GM21528 (cell line): ENCODE data around the gene ENOX2.
"Not testable (repeated sequence)": the region's sequence is repeated elsewhere in the genome, so short reads cannot be mapped to it uniquely, and the experiment has no call there.

Experiments
- ATAC-seq: cut with Tn5 transposase; IDR thresholded peaks from one replicate; pipeline ENCODE4 v1.9.1; 2021; ENCODE audit warnings: mild to moderate bottlenecking, moderate library complexity; ENCODE audit not compliant: unreplicated experiment, low FRiP score

Gene ENOX2

DNA sequence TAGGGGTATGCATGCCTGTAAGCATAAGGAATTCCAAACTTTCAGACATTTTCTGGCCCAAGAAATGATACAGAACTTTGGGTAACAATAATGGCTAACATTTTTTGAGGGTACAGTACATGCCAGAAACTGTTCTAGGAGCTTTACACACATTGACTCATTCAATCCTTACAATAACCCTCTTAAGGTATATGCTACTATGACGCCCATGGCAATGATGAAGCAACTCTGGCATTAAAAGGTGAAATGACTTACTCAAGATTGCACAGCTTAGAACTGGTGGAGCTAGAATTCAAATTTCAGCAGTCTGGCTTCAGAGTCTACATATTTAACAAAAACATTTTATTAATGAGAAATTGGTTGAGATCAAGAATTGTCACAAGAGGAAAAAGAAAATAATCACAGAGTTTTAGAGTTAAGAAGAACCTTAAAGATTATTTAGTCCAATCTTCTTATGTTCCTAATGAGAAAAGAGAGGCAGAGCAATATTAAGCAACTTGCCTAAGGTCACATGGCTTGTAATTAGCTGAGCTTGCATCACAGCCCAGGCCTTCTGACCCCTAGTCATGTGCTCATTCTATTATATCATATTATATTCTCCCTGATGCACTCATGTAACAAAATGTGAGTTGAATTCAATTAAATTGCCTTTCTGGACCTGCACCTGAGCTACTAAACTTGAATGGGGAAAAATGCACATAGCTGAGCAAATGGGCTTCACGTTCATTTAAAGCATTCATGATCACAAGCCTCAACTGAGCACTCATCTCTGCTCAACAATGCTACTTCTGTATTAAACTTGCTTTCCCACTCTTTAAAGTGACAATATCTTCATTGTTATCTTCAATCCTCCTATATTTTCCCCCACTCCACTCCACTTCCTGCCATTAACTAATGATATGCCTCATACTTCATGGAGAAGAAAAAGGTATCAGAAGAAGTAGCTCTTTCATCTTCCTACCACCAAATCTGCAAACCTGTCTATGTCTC lies 73.2 kb downstream of the ENOX2 start:
- no peak for ATAC-seq

DNA sequence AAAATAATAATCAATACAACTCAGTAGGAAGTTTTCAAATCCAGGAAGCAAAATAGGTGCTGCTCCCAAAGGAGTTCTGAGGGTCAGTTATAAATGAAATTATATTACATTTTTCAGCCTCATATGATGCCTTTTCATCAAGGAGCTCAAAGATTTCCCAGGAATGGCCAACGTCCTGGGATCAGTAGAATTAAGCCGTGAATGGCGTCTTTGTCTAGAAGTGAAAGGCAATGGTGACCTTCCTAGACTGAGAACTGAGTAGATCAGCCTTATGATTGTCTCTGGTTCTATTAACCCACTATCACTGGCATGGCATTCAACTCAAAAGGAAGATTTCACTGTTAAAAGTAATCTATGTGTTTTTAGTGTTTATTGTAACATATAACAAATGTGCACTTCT lies 74.4 kb downstream of the ENOX2 start:
- no peak for ATAC-seq

DNA sequence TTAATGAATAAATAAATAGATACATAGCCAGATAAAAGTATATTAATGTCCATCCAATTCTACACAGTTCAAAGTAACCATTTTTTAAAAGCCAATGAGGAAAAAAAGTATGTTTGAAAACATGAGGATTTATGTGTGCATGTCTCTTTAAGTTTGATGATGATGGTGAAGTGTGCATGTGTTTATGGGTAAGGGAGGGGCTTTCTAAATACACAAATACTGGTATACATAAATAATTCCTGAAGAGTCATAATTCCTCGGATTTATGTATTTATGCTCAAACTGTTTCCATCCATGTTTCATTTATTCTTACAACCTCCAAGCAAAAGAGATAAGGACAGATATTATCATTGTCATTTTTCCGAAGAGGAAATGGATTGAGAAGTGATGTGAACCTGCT lies 75.4 kb downstream of the ENOX2 start:
- no peak for ATAC-seq

DNA sequence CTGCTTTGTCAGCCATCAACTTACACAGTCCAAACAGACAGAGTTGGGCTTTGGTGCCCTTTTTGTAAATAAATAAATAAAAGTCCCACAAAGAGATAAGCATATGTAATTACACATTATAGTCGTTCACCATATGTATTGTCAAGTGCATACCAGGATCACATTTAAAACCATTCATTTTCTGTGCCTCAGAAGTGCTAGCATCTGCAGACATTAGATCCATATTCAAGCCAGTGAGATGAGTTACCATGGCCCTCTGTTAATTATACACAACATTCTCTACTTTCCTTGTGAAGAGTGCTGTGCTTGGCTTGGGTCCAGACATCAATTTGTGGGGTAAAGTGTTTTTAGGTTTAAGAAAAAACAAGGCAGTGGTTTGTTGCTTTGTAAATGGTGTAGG lies 76.8 kb downstream of the ENOX2 start:
- no peak for ATAC-seq

DNA sequence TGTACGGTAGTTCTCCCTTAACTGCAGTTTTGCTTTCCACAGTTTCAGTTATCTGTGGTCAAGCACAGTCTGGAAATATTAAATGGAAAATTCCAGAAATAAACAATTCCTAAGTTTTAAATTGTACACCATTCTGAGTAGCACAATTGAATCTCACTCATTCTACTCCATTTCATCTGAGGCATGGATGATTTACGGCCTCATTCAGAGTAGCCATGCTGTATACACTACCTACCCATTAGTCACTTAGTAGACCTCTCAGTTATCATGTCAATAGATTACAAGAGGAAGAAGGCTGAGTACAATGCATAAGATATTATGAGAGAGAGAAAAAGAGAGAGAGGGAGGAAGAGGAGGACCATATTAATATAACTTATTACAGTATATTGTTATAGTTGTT lies 77.5 kb downstream of the ENOX2 start:
- no peak for ATAC-seq

DNA sequence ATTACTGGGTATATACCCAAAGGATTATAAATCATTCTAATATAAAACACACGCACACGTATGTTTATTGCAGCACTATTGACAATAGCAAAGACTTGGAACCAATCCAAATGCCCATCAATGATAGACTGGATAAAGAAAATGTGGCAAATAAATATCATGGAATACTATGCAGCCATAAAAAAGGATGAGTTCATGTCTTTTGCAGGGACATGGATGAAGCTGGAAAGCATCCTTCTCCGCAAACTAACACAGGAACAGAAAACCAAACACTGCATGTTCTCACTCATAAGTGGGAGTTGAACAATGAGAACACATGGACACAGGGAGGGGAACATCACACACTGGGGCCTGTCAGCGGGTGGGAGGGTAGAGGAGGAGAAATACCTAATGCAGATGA lies 83.6 kb downstream of the ENOX2 start:
- not testable (repeated sequence) for ATAC-seq

DNA sequence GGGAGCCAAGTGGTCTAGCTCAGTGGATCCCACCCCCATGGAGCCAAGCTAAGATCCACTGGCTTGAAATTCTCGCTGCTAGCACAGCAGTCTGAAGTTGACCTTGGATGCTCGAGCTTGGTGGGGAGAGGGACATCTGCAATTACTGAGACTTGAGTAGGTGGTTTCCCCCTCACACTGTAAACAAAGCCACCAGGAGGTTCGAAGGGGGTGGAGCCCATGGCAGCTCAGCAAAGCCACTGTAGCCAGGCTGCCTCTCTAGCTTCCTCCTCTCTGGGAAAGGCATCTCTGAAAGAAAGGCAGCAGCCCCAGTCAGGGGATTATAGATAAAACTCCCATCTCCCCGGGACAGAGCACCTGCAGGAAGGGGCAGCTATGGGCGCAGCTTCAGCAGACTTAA lies 89.1 kb downstream of the ENOX2 start:
- ATAC-seq, result not testable (repeated sequence)

DNA sequence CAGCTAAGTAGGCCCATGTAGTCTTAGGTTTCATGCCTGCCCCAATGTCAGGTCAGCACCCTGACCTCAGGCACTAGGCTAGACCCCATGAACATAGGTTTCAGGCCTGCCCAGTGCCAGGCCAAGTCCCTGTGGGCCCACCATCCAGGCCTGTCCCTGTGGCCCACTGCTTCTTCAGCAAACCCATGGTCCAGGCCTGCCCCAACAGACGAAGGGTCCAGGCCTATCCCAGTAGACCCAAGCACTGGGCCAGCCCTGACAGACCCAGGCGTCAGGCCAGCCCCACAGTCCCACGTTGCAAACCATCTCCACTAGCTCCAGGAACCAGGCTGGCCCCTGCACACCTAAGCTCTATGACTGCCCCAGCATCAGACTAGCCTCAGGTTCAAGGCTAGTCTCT lies 92.4 kb downstream of the ENOX2 start:
- no peak for ATAC-seq

DNA sequence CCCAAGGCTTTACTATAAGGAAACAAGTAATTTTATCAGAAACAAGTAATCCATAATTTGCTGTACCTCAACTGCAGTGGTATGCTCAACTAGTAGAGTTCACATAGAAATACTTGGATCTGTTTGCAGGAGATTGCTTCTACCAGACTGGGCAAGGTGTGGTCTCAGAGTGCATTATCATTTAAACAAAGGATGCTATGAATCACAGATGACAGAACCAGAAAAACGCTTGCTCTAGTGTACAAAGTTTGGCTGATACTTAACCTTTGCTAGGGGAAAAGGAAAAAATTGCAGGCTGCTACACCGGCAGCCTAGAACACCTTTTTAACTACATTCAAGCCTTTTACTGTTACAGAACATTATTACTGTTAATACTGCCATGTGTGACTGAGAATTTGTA lies 97.1 kb downstream of the ENOX2 start:
- no peak for ATAC-seq

DNA sequence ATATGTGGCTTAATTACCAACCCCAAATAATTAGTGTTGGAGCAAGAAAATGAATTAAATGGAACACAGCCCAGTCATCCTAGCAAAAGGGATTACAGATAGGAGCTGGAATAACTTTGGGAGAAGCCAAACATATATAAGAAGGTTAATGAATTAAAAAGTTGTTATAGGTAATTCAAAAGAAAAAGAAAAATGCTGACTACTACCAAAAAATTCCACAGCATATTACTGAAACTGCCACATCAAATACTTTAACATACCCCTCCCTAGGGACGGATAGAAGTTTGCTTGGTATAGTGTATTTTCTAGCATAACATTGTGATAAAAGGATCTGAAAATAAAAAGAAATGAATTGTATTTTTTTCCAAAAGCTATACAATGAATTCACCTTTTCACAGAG lies 99.5 kb downstream of the ENOX2 start:
- no peak for ATAC-seq

DNA sequence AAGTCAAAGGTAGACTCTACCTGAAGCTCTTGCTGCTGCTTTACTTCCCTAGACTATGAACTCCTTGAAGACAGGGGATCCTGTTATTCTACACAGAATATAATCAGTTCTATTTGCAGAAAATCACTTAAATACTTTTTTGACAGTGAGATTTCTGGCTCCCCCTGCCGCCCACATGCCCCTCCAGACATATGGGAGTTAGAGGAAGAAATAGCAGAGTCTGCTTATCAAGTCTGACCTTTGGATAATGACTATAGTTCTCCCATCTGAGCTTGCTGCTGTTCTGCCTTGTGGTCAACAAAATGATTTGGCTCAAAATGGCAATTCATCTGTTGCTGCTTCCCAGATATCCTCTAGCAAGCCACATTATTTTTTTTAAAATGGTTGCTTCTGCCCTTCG lies 101.1 kb downstream of the ENOX2 start:
- ATAC-seq, result no peak

DNA sequence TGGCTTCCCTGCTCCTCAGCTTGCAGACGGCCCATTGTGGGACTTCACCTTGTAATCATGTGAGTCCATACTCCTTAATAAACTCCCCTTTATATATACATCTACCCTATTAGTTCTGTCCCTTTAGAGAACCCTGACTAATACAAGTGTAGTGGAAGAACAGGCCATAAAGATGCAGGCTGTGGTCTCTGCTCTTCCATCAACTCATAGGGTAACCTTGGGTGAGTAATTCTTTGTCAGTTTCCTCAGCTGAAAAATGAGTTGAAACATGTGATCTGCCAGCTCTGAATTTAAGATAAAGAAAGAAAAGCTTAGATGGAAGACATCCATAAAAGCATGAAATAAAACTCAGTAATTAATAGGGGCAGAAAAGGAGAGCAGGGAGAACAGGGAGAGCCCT lies 103.6 kb downstream of the ENOX2 start:
- no peak for ATAC-seq

DNA sequence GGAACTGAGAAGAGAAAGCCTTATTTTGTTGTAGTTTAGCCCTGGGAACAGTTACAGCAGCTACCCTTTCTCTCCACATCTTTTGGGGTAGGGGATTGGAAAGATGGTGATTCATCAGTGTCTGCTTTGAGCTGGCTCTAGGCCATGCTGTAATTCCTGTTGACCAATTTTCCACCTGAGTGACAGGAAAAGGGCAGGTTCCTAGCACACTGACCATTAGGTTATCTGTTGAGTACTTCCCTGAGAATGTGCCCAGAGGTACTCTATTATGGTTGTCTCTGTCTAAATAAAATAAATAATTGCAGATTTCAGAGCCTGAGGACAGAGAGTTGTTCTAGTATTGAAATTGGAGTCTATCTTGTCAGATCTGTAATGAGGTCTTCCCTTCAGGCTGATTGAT lies 109.0 kb downstream of the ENOX2 start:
- no peak for ATAC-seq

DNA sequence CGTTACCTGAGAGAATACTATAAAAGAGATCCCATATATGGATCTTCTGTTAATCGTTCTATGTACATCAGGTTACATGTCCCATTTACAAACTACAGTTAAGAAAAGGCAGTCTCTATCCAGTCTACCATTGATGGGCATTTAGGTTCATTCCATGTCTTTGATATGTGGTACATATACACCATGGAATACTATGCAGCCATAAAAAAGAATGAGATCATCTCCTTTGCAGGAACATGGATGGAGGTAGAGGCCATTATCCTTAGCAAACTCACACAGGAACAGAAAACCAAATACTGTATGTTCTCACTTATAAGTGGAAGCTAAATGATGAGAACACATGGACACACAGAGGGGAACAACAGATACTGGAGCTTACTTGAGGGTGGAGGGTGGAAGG lies 111.1 kb downstream of the ENOX2 start:
- not testable (repeated sequence) for ATAC-seq

DNA sequence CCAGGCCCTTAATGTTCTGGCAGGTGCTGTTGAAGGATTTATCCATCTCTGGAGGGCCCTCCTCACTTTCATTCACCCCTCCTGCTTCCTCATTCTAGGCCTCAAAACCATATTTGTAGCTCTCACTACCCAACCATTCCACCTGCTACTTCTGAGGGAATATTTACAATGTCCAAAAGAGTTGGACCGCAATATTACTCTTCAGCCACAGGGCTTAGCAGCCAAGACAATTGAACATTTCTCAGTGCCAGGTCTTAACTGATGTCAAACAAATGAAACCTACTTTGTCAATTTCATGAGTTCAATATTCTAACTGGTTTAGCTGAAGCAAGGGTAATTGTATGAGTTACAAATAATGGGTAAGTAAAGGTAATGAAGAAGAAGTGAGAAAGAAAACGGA lies 113.2 kb downstream of the ENOX2 start:
- ATAC-seq, result no peak

DNA sequence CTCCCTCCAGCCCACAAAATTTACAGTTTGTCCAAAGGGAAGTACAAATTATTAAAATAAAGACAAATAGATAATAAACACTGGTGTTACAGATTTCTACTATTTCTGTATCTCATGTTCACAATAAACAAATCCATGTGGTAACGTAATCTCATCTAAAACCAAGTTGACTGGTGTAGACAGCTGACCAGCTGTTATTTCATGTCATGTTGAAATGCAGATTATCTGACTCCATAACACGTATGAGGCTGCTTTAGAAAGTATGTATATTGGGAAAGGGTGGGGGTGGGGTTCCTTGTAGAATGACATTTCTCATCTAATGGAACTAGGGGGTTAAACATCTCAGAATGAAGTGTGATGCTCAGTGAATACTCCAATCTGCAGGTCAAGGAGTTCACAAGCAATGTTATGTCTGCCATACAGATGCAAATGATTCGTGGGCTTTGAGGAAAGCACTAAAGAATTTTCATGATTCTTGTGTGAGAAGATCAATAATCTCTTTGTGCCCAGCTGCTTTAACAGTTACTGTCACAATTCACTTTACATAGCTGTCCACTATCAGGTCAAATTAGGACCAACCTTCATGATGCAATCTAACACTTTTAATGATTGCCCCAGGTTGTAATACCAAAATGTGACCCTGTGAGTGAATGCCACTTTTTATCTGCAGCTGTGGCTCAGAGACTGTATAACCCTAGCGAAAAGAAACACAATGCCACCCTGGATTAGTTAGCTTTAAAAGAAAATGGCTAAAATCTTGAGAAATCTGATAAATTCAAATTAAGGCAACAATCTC lies 114.0 kb downstream of the ENOX2 start:
- ATAC-seq, result no peak

DNA sequence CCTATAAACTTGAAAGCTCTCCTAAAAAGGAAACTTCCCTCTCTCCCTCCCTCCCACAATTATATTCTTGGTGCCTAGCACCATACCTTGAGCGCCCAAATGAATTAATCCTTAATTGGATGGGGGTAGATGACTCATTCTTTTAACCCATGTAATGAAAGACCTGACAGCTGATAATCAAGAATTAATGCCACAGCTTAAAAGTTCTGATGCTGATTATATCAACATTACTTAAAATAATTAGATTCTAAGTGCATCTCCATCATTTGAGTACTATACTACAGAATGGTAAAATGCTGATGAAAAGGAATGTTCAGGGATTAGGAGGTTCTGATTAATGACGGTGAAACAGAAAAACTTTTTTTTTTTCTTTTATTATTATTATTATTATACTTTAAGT lies 117.0 kb downstream of the ENOX2 start:
- ATAC-seq, result no peak

DNA sequence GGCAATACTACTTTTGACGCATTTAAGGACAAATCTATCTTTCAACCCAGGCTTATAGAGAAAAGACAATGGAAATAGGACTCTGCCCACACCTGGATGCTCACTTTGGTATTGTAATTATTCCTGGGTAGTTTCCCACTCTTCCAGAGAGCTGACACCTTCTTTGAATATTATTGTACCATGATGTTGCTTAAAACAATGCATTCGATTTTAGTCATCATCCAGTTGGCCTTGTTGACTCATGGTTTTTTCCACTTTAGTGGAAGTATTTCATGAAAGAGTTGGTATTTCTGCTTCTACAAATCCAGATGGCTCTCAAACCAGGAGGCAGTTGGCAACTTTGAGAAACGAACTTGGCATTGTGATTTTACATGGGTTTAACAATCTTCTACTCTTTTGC lies 124.2 kb downstream of the ENOX2 start:
- ATAC-seq, result no peak

DNA sequence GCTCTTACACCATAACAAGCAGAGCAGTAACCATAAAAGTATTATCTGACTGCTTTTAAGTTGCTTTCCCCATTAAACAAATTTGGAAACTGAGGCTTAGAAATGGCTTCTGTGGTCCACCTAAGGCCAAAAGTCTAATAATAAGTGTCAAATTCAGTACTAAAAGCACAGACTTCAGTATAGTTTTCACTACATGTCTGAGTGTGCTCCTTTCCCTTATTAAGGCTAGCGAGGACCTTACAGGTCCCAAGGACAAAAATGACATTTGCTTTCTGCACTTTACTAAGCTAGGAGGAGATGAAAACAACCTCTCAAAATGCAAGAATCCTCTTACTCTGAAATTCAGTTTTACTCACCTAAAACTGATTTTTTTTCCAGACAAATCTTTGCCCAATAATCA lies 127.2 kb downstream of the ENOX2 start:
- ATAC-seq, result no peak

DNA sequence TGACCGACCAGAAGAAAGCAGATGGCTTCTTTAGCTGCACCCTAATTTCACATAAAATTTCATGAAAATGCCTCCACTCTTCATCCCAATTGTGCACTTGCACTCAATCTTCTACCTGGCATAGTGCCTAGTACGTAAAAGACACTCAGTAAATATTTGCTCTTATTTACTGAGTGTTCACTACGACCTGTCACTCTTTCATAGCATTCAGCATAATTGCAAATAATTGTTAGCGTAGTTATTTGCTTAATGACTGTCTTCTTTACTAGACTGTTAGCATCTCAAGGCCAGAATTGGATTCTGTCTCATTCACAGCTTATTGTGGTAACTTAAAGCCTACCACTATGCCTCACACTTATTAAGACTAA lies 130.2 kb downstream of the ENOX2 start:
- ATAC-seq, result no peak

DNA sequence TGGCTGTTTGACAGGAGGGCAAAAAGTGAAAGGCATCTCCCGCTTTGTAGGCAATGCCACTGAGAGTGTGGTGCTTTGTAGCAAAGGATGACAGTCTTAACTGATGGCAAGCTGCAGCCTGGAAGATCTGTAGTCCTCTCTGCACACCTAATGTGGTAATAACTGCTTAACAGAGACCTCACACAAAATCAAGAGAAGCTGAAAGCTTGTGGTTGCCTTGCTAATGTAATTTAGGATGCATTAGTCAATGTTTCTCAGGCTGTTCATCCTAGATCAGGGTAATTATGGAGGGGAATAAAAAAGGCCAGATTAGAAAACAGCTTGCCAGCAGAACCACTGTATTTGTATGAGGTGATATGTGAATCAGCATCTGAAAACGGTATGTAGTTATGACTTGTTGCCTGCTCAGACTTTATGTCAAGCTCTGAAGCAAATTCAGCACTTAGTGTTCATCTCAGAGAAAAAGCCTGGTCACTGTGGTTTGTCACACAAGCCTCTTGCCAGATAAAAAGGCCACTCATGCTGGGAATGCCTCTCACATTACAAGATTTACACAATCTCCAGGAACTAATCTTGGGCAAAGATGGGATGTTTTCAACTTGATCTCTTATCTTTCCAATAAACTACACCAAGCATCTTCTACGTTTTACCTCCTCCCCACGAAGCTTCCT lies 130.8 kb downstream of the ENOX2 start:
- ATAC-seq, result no peak
